Measurements from ENCODE around the gene DIDO1. TPM values are rescaled to one million over a fixed set of nuclear protein-coding genes. Genes with fewer than 3 reads are reported as not detected.

Gene DIDO1
- polyA plus RNA-seq, 1 of the 3 experiments (the other 2 are of a cell fraction), result 14.7 TPM

- no peak for DNase-seq
- H3K27me3 ChIP-seq (ENCODE audit: insufficient read depth), result no peaks in the 10 kb centered on the region
- H3K79me2 ChIP-seq (ENCODE audit: insufficient read depth), result no peaks in the 10 kb centered on the region
- no peak overlapping the region for H3K27ac ChIP-seq (ENCODE audit: low read depth in 2 of 2, low read length in 1 of 2)
- H2AFZ ChIP-seq (ENCODE audit: low read depth), result no peak overlapping the region
- H3K9ac ChIP-seq, result no peak overlapping the region
- WGBS (ENCODE audit: low lambda C conversion rate), result 96% methylated on average over 15 of the region's 15 CpGs
- TF ChIP-seq SMC3 (IDR thresholded peaks at IDR 0.05; ENCODE audit: low read depth, low read length) (no peak), GATA2 (CRISPR knock-in tag; IDR thresholded peaks at IDR 0.05) (no peak), TAF1 (IDR thresholded peaks at IDR 0.05; ENCODE audit: borderline replicate concordance, low read depth, low read length) (no peak), USF2 (IDR thresholded peaks at IDR 0.05; ENCODE audit: borderline replicate concordance, low read depth, low read length) (no peak), USF1 (IDR thresholded peaks at IDR 0.05; ENCODE audit: borderline replicate concordance, low read depth) (no peak), SIN3A (IDR thresholded peaks at IDR 0.05; ENCODE audit: borderline replicate concordance, low read depth, low read length) (no peak), NFIC (IDR thresholded peaks at IDR 0.05; ENCODE audit: borderline replicate concordance) (no peak), RCOR1 (IDR thresholded peaks at IDR 0.05; ENCODE audit: low read length) (no peak), YY1 (IDR thresholded peaks at IDR 0.05; ENCODE audit: low read depth) (no peak), RXRA (IDR thresholded peaks at IDR 0.05; ENCODE audit: borderline replicate concordance, low read depth) (no peak), GABPA (IDR thresholded peaks at IDR 0.05; ENCODE audit: low read depth) (no peak), MAX (IDR thresholded peaks at IDR 0.05; ENCODE audit: low read depth) (no peak), TCF12 (IDR thresholded peaks at IDR 0.05) (no peak), JUND (IDR thresholded peaks at IDR 0.05) (no peak), NRF1 (IDR thresholded peaks at IDR 0.05; ENCODE audit: low read depth, low read length) (no peak)
- TF ChIP-seq, protein P1, sequence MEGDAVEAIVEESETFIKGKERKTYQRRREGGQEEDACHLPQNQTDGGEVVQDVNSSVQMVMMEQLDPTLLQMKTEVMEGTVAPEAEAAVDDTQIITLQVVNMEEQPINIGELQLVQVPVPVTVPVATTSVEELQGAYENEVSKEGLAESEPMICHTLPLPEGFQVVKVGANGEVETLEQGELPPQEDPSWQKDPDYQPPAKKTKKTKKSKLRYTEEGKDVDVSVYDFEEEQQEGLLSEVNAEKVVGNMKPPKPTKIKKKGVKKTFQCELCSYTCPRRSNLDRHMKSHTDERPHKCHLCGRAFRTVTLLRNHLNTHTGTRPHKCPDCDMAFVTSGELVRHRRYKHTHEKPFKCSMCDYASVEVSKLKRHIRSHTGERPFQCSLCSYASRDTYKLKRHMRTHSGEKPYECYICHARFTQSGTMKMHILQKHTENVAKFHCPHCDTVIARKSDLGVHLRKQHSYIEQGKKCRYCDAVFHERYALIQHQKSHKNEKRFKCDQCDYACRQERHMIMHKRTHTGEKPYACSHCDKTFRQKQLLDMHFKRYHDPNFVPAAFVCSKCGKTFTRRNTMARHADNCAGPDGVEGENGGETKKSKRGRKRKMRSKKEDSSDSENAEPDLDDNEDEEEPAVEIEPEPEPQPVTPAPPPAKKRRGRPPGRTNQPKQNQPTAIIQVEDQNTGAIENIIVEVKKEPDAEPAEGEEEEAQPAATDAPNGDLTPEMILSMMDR (IDR thresholded peaks at IDR 0.05), result no peak
- TF ChIP-seq, protein P2, sequence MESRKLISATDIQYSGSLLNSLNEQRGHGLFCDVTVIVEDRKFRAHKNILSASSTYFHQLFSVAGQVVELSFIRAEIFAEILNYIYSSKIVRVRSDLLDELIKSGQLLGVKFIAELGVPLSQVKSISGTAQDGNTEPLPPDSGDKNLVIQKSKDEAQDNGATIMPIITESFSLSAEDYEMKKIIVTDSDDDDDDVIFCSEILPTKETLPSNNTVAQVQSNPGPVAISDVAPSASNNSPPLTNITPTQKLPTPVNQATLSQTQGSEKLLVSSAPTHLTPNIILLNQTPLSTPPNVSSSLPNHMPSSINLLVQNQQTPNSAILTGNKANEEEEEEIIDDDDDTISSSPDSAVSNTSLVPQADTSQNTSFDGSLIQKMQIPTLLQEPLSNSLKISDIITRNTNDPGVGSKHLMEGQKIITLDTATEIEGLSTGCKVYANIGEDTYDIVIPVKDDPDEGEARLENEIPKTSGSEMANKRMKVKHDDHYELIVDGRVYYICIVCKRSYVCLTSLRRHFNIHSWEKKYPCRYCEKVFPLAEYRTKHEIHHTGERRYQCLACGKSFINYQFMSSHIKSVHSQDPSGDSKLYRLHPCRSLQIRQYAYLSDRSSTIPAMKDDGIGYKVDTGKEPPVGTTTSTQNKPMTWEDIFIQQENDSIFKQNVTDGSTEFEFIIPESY (IDR thresholded peaks at IDR 0.05; ENCODE audit: borderline replicate concordance, low read depth), result no peak
- TF ChIP-seq, protein P3, sequence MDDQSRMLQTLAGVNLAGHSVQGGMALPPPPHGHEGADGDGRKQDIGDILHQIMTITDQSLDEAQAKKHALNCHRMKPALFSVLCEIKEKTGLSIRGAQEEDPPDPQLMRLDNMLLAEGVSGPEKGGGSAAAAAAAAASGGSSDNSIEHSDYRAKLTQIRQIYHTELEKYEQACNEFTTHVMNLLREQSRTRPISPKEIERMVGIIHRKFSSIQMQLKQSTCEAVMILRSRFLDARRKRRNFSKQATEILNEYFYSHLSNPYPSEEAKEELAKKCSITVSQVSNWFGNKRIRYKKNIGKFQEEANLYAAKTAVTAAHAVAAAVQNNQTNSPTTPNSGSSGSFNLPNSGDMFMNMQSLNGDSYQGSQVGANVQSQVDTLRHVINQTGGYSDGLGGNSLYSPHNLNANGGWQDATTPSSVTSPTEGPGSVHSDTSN (IDR thresholded peaks at IDR 0.05), result no peak
- TF ChIP-seq, protein P4, sequence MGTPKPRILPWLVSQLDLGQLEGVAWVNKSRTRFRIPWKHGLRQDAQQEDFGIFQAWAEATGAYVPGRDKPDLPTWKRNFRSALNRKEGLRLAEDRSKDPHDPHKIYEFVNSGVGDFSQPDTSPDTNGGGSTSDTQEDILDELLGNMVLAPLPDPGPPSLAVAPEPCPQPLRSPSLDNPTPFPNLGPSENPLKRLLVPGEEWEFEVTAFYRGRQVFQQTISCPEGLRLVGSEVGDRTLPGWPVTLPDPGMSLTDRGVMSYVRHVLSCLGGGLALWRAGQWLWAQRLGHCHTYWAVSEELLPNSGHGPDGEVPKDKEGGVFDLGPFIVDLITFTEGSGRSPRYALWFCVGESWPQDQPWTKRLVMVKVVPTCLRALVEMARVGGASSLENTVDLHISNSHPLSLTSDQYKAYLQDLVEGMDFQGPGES (IDR thresholded peaks at IDR 0.05; ENCODE audit: low read depth, low read length), result no peak
- H4K20me1 ChIP-seq (ENCODE audit: insufficient read depth), result no peaks in the 10 kb centered on the region
- no peaks in the 10 kb centered on the region for H3K9me3 ChIP-seq
- ChIA-PET POLR2A (no interaction called here), CTCF (interaction anchor here (2.1 kb wide), 1 partner anchor 17 kb away, joined by 6 read pairs; no protein-coding TSS in a partner anchor)
- peaks cover 20% of the 10 kb centered on the region for H3F3A ChIP-seq (replicated peaks; ENCODE audit: insufficient read depth)
- no peak overlapping the region for H3K4me2 ChIP-seq
- H3K9me2 ChIP-seq, result no peaks in the 10 kb centered on the region
- H3K4me1 ChIP-seq (ENCODE audit: control insufficient read depth in 1 of 2, insufficient read depth in 2 of 2, low read depth in 1 of 2, low read length in 1 of 2), result peaks cover 7 to 9% of the 10 kb centered on the region in 2 experiments
- no peak overlapping the region for H3K4me3 ChIP-seq (ENCODE audit: low read depth in 2 of 2, low read length in 1 of 2)
- H3K36me3 ChIP-seq (replicated peaks in 1 of 2; ENCODE audit: control insufficient read depth in 1 of 2, insufficient read depth in 2 of 2, low read length in 1 of 2), result peaks cover 19 to 52% of the 10 kb centered on the region in 2 experiments
These were observed 43.9 kb downstream of the DIDO1 start for GRCh38 chr20:62882426-62882825.
